ENCODE measurements around the gene FGF19. TPM values are rescaled to one million over a fixed set of nuclear protein-coding genes. Genes with fewer than 3 reads are reported as not detected.

FGF19 gene
- total and polyA plus RNA-seq, 8 donors: not detected

- Histone ChIP-seq H3K27ac (no peak overlapping the region), H3K36me3 (no peaks in the 10 kb centered on the region), H3K4me1 (peaks cover 0 to 5% (median 0%) of the 10 kb centered on the region in 4 donors), H3K9me3 (no peaks in the 10 kb centered on the region), H3K27me3 (peaks cover 10 to 83% (median 43%) of the 10 kb centered on the region in 3 donors), H3K4me3 (no peak overlapping the region)
- intact Hi-C loops (cut with DNase I; ENCODE audit: low total_unique reads): no loop called here
- 58 to 76% (median 72%) methylated on average over 6 to 8 of the region's 8 CpGs for WGBS, 5 donors
- no peak for DNase-seq
- TF ChIP-seq EP300 (IDR thresholded peaks at IDR 0.05): no peak
- no peak for TF ChIP-seq POLR2A (IDR thresholded peaks at IDR 0.05)
- TF ChIP-seq POLR2AphosphoS5 (IDR thresholded peaks at IDR 0.05): no peak
- TF ChIP-seq CTCF (IDR thresholded peaks at IDR 0.05): no peak
Measured at GRCh38 chr11:69718912-69719311, 15.1 kb upstream of the FGF19 start.

- Histone ChIP-seq H3K4me3 (no peak overlapping the region), H3K36me3 (no peaks in the 10 kb centered on the region), H3K27ac (no peak overlapping the region), H3K4me1 (peaks cover 0 to 5% (median 0%) of the 10 kb centered on the region in 4 donors), H3K9me3 (no peaks in the 10 kb centered on the region), H3K27me3 (peaks cover 10 to 78% (median 43%) of the 10 kb centered on the region in 3 donors)
- no peak for TF ChIP-seq POLR2A (IDR thresholded peaks at IDR 0.05)
- TF ChIP-seq POLR2AphosphoS5 (IDR thresholded peaks at IDR 0.05): no peak
- no peak for TF ChIP-seq CTCF (IDR thresholded peaks at IDR 0.05)
- no peak for TF ChIP-seq EP300 (IDR thresholded peaks at IDR 0.05)
- intact Hi-C loops (cut with DNase I; ENCODE audit: low total_unique reads): no loop called here
- peak in 1 of 2 donors; percentile 63 for DNase-seq
- 3 to 20% (median 5%) methylated on average over 1 to 13 of the region's 13 CpGs for WGBS, 5 donors
Measured at GRCh38 chr11:69718147-69718546, 14.3 kb upstream of the FGF19 start.

- DNase-seq: no peak
- Histone ChIP-seq H3K27me3 (peaks cover 10 to 78% (median 41%) of the 10 kb centered on the region in 3 donors), H3K36me3 (no peaks in the 10 kb centered on the region), H3K9me3 (no peaks in the 10 kb centered on the region), H3K4me1 (peaks cover 0 to 5% (median 0%) of the 10 kb centered on the region in 4 donors), H3K4me3 (no peak overlapping the region), H3K27ac (no peak overlapping the region)
- intact Hi-C loops (cut with DNase I; ENCODE audit: low total_unique reads): no loop called here
- 53 to 66% (median 62%) methylated on average over 6 of the region's 6 CpGs for WGBS, 5 donors
- TF ChIP-seq POLR2A (IDR thresholded peaks at IDR 0.05): no peak
- no peak for TF ChIP-seq POLR2AphosphoS5 (IDR thresholded peaks at IDR 0.05)
- no peak for TF ChIP-seq EP300 (IDR thresholded peaks at IDR 0.05)
- TF ChIP-seq CTCF (IDR thresholded peaks at IDR 0.05): no peak
Measured at GRCh38 chr11:69716891-69717747, 13.3 kb upstream of the FGF19 start.

- 75 to 85% (median 82%) methylated on average over 11 of the region's 11 CpGs for WGBS, 5 donors
Measured at GRCh38 chr11:69716099-69716498, 12.3 kb upstream of the FGF19 start.

More at GRCh38 chr11:69716099-69716498, 12.3 kb upstream of the FGF19 start:
- intact Hi-C loops (cut with DNase I; ENCODE audit: low total_unique reads): no loop called here
- Histone ChIP-seq H3K9me3 (no peaks in the 10 kb centered on the region), H3K4me1 (peaks cover 0 to 5% (median 0%) of the 10 kb centered on the region in 4 donors), H3K27ac (no peak overlapping the region), H3K36me3 (no peaks in the 10 kb centered on the region), H3K27me3 (peaks cover 5 to 78% (median 30%) of the 10 kb centered on the region in 3 donors), H3K4me3 (no peak overlapping the region)
- TF ChIP-seq POLR2A (IDR thresholded peaks at IDR 0.05) (no peak), POLR2AphosphoS5 (IDR thresholded peaks at IDR 0.05) (no peak), EP300 (IDR thresholded peaks at IDR 0.05) (no peak), CTCF (IDR thresholded peaks at IDR 0.05) (no peak)
- no peak for DNase-seq
